Activated gamma-delta T cell (primary cell): ENCODE measurements around the gene CDK10.
"Not testable (repeated sequence)": the region's sequence is repeated elsewhere in the genome, so short reads cannot be mapped to it uniquely, and the experiment has no call there.

Experiments used
- DNase-seq: peaks from one replicate; lab custom pipeline; 2025; lab: John Stamatoyannopoulos, UW

Gene CDK10

DNA sequence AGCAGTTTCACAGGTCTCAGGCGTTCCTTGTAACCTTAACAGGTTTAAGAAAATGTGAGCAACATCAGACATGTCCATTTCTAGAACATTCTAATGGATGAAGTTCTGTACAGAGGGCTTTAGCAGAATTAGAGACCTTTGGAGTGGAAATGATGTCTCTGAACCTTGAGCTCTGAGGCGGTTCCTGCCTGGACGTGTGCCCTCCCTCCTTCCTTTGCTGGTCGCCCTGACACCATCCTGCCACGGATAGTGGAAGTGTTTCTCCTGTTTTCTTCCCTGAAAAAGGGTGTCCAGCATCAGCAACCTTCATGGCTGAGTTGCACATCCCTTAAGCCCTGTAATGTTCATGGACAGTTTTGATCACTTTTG, 17.7 kb upstream of the CDK10 start:
- DNase-seq = no peak

DNA sequence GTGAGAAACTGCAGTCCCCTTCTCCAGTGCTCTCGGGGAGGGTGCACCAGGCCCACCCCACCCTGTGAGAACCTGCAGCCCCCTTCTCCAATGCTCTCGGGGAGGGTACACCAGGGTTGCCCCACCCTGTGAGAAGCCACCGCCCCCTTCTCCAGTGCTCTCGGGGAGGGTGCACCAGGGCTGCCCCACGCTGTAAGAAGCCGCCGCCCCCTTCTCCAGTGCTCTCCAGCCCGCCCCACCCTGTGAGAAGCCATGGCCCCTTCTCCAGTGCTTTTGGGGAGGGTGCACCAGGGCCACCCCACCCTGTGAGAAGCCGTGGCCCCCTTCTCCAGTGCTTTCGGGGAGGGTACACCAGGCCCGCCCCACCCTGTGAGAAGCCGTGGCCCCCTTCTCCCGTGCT, 16.7 kb upstream of the CDK10 start:
- no peak for DNase-seq

DNA sequence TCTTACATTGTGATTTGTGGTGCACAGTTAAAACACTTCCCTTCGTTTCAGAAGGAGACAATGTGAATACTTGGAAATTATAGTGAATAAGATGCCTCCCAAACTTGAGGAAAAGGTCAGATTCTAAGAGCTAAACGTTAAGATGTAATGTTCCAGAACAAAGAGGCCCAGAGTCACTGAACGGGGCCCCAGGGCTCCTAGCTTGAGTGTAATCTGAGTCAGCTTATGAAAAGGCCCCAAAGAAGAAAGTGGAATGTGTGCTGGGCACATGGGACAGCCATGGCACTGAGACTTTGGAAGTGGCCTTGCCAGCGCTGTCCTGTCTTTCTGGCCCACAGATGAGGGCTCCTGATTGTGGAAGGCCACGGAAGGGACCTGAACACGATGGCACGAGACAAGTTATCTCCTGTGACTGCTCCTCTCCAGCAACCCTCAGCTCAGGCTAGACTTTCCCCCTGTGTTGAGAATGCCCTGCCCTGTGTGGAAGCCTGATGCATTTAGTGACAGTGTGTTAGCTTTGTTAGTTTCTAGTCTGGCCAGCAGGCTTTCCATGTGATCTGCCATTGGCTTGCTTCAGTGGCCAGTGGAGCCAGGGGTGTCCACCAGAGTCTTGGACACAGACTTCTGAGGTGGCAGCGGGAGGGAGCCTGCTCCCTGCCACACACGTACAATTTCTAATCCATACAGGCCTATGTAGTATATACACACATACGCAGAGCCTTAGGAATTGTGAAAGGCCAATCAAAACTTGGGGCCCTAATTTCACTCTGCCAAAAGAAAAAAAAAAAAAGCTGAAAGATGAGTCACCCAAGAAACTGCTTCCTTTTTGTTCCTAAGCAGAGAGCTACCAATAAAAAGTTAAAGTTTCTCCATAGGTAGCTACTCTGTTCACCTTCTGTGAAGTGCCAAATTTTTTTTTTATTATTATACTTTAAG, 15.7 kb upstream of the CDK10 start:
- no peak for DNase-seq

- not testable (repeated sequence) for DNase-seq
Observed at GRCh38 chr16:89671565-89671964, 14.9 kb upstream of the CDK10 start.

- DNase-seq = no peak
Observed at GRCh38 chr16:89672177-89672941, 14.1 kb upstream of the CDK10 start.

- no peak for DNase-seq
Observed at GRCh38 chr16:89678258-89678657, 8.2 kb upstream of the CDK10 start.

DNA sequence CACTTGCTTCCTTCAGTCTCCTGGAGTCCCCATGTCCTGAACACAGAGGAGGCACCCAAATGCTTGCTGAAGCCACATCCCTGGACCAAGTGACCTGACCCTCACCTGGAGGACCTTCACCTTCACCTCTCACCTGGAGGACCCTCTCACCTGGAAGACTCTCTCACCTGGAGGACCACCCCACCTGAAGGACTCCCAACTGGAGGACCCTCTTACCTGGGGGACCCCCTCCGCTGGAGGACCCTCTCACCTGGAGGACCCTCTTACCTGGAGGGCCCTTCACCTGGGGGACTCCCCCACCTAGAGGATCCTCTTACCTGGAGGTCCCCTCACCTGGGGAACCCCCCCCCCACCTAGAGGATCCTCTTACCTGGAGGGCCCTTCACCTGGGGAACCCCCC, 573 bp upstream of the CDK10 start:
- DNase-seq = no peak

DNA sequence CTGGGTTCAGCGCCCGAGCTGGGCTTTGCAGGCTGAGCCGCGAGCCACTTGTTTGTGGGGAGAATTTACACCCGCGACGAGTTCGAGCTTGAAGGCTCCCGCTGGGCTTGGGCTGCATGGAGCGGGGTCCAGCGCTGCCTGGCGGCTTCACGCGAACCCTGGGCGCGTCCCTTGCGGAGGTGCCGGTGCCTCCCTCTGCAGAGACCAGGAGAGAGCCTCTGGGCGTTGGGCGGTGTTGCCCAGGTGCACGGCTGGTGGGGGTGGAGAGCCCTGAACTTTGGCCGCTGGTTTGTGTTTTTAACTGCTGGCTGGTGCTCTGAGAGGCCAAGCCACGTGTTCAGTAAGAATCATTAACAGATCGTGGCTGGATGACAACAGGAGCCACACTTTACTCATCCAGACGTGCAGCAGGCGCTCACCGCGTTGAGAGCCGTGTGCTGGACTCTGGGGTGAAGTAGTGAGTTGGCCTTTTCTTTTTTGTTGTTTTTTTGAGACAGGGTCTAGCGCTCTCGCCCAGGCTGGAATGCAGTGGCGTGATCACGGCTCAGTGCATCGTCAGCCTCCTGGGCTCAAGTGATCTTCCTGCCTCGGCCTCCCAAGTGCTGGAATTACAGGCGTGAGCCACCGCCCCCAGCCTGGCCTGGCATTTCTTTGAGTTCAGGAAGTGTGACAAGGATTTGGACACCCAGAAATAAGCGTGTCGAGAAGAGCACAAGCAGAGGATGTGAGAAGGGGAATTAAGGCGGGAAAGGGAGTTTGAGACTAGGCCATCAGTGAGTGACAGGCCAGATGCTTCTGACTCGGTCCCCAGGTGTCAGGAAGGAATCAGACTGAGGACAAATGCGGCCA, 827 bp downstream of the CDK10 start:
- DNase-seq = no peak

DNA sequence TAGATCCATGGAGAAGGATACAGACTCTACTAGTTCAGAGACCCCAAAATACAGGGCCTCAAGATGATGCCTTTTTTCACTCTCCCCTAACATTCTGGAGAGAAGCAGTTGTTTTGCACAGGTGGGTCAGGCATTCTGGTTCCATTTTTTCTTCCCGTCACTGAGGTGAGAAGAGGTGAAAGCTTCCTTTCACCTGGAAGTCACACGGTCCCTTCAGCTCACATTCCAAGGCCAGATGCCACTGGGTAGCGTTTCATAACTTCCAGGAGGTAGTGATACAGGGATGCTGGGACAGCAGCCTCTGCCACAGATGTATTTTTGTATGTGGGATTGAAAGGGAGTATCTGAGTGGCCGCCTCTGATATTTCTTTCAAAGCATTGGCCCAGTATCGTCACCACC, 1.9 kb downstream of the CDK10 start:
- DNase-seq = no peak

DNA sequence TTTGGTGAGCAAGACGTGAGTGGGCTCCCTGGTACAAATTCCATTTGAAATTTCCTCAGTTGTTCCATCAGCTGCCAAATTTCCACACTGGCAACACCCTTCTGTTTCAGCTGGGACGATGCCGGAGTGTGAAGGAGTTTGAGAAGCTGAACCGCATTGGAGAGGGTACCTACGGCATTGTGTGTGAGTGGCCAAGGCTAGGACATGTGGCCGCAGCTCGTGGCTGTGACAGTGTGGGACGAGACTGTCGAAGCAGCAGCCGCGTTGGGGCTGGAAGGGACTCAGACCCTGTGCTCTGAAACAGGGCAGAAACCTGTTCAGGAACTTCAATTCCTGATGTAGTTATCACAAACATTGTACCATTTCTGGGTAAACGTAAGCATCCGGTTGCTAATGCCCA, 2.7 kb downstream of the CDK10 start:
- no peak for DNase-seq

DNA sequence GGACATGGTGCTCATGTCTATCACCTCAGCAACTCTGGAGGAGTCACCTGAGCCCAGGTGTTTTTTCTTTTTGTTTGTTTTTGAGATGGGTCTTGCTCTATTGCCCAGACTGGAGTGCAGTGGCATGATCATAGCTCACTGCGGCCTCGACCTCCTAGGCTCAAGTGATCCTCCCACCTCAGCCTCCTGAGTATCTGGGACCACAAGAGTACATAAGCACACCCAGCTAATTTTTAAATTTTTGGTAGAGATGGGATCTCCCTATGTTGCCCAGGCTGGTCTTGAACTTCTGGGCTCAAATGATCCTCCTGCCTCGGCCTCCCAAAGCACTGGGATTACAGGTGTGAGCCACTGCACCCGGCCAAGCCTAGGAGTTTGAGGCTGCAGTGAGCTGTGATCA, 3.1 kb downstream of the CDK10 start:
- not testable (repeated sequence) for DNase-seq

DNA sequence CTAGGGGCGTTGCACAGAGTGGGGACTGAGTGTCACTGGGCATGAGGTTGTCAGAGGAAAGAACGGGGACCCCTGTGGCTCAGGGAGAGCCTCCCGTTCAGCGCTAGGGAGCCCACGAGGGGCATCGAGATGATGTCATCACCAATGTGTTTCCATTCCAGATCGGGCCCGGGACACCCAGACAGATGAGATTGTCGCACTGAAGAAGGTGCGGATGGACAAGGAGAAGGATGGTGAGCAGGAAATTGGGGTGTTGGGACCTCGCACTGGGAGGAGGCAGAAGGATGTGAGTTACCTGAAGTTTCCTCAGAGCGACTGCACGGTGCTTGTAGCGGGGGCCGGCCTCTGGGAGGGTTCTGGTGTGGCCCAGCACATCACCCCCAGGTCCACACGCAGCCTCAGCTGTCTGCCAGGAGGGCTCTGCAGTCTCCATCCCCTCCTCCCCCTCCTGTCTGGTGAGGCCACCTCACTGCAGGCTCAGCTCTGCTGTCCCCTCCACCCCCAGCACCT, 4.0 kb downstream of the CDK10 start:
- DNase-seq = no peak

- DNase-seq = no peak
Observed at GRCh38 chr16:89691231-89691985, 4.9 kb downstream of the CDK10 start.

GRCh38 chr16:89691986-89692569, 5.6 kb downstream of the CDK10 start:
- no peak for DNase-seq

DNA sequence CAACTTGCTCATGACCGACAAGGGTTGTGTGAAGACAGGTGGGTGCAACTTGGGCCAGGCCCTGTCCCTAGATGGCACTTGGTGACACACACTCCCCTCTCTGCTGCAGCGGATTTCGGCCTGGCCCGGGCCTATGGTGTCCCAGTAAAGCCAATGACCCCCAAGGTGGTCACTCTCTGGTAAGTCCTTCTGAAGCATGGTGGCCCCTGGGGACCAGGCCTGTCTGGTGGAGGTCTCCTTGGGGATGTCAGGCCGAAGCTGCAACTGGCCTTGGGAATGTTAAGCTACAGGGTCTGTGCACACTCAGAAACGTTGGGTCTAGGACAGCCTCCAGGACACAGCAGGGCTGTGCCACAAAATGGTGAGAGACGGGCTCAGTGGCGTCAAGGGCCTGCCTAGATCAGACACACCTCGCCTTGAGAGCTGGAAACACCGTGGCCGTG, 6.8 kb downstream of the CDK10 start:
- no peak for DNase-seq

DNA sequence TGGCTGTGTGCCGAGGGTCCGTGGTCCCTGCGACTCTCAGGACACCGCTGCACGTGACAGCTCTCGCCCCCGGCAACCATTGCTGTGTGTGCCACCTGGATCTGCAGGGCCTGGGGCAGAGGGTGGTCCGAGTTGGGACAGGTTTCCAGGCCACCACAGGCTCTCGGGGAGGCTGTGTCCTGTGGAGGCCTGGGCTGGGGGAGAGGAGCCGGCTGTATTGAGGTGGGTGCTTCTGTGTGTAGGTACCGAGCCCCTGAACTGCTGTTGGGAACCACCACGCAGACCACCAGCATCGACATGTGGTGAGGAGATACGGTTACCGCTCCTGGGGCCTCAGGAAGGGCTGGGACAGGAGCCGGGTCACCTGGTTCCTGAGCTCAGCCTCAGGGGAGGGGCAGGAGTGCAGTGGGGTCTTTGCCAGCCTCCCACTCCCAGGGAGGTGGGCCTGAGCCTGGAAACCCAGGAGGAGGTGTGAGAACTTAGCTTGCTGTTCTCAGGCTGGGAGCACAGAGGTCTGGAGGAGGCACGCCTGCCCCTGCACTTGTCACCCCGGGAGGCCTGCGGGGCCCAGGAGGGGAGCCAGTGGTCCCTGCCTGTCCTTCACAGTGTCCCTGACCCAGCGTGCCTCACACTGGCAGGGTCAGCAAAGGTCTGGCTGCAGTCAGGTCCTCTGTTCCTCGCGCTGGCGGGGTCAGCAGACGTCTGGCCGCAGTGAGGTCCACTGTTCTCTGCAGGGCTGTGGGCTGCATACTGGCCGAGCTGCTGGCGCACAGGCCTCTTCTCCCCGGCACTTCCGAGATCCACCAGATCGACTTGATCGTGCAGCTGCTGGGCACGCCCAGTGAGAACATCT, 7.7 kb downstream of the CDK10 start:
- DNase-seq = no peak

DNA sequence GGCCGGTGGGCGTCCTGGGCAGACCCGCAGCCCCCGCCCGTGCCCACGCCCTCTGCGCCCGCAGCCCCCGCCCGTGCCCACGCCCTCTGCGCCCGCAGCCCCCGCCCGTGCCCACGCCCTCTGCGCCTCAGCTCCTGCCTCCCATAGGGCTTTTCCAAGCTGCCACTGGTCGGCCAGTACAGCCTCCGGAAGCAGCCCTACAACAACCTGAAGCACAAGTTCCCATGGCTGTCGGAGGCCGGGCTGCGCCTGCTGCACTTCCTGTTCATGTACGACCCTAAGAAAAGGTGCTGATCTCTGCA, 8.2 kb downstream of the CDK10 start:
- not testable (repeated sequence) for DNase-seq

GRCh38 chr16:89695086-89695874, 8.8 kb downstream of the CDK10 start:
- no peak for DNase-seq
